K562 (cell line): ENCODE results near the gene BMP6. TPM values are rescaled to one million over a fixed set of nuclear protein-coding genes. Genes with fewer than 3 reads are reported as not detected.

Source experiments
- CBFA2T2 ChIP-seq: fragments of 450-650 bp; conservative IDR thresholded peaks from 2 replicates; pipeline ENCODE4 v1.6.1; 2017; ENCODE audit warnings: mild to moderate bottlenecking
- CREB1 ChIP-seq, 2 experiments: sonication (generic) in 1 of 2; formaldehyde crosslinking in 1 of 2; IDR thresholded peaks; 2 replicates each; pipeline versions ENCODE4 v1.6.1 to v1.8.0; 2012 to 2022; ENCODE audit warnings: inconsistent platforms in 1 of 2, mild to moderate bottlenecking in 1 of 2, missing genetic modification reagents in 1 of 2, moderate library complexity in 1 of 2
- ELF1 ChIP-seq: fragments of 200-800 bp; sonication (Bioruptor generic); IDR thresholded peaks from 2 replicates; pipeline ENCODE4 v1.6.1; 2016; ENCODE audit warnings: missing genetic modification characterization, missing compliant biosample characterization
- EP400 ChIP-seq: fragments of 450-650 bp; IDR thresholded peaks from 2 replicates; pipeline ENCODE4 v1.6.1; 2017; ENCODE audit warnings: antibody characterized with exemption, mild to moderate bottlenecking, moderate library complexity
- GTF2F1 ChIP-seq: IDR thresholded peaks from 2 replicates; pipeline ENCODE4 v1.6.1; 2011; ENCODE audit warnings: low read depth, low read length, improper control_type of control experiment
- JUN ChIP-seq, 2 experiments: sonication (generic) in 1 of 2; formaldehyde crosslinking in 1 of 2; IDR thresholded peaks; 2 replicates each; pipeline versions ENCODE4 v1.6.1 to v1.8.0; 2012 to 2022; ENCODE audit warnings: borderline replicate concordance in 2 of 2, mild to moderate bottlenecking in 2 of 2, improper control_type of control experiment in 1 of 2, low read depth in 1 of 2, low read length in 1 of 2, missing genetic modification reagents in 1 of 2
- MCM7 ChIP-seq, 2 experiments: fragments of 450-650 bp; IDR thresholded peaks; 2 replicates each; pipeline ENCODE4 v1.6.1; 2016 to 2018
- NCOR1 ChIP-seq: fragments of 450-650 bp; IDR thresholded peaks from 2 replicates; pipeline ENCODE4 v1.6.1; 2016; ENCODE audit warnings: mild to moderate bottlenecking, moderate library complexity
- NFATC3 ChIP-seq: fragments of 450-650 bp; IDR thresholded peaks from 2 replicates; pipeline ENCODE4 v1.6.1; 2017; ENCODE audit warnings: mild to moderate bottlenecking
- NFE2 ChIP-seq: IDR thresholded peaks from 2 replicates; pipeline ENCODE4 v1.6.1; 2014; ENCODE audit warnings: antibody characterized with exemption, low read depth
- RAD51 ChIP-seq: fragments of 450-650 bp; IDR thresholded peaks from 2 replicates; pipeline ENCODE4 v1.7.1; 2016; ENCODE audit warnings: low read depth, mild to moderate bottlenecking, borderline replicate concordance
- RB1 ChIP-seq: fragments of 450-650 bp; IDR thresholded peaks from 2 replicates; pipeline ENCODE4 v1.6.1; 2017; ENCODE audit warnings: low read depth, mild to moderate bottlenecking
- RFX5 ChIP-seq: IDR thresholded peaks from 2 replicates; pipeline ENCODE4 v1.6.1; 2011; ENCODE audit warnings: low read depth, mild to moderate bottlenecking, improper control_type of control experiment, low read length
- RHOXF2B ChIP-seq: fragments of 250-450 bp; sonication (Bioruptor Pico); conservative IDR thresholded peaks from 2 replicates; pipeline ENCODE4 v1.5.1; 2021
- SLC30A9 ChIP-seq: fragments of 250-450 bp; sonication (Bioruptor Pico); IDR thresholded peaks from 2 replicates; pipeline ENCODE4 v1.8.0; 2022; ENCODE audit warnings: mild to moderate bottlenecking, moderate library complexity
- SOX6 ChIP-seq: fragments of 450-650 bp; IDR thresholded peaks from 2 replicates; pipeline ENCODE4 v1.6.1; 2014; ENCODE audit warnings: mild to moderate bottlenecking
- SRF ChIP-seq, 2 experiments: fragments of 250-450, 450-650 bp in 1 of 2; sonication (Bioruptor Pico) in 1 of 2; sonication (generic) in 1 of 2; formaldehyde crosslinking; IDR thresholded peaks; 2 replicates each; pipeline versions ENCODE4 v1.5.0 to v1.5.1; 2020 to 2022; ENCODE audit warnings: mild to moderate bottlenecking in 1 of 2, missing genetic modification reagents in 1 of 2
- THAP12 ChIP-seq: fragments of 250-450 bp; sonication (Bioruptor Pico); IDR thresholded peaks from 2 replicates; pipeline ENCODE4 v1.9.0; 2021; ENCODE audit warnings: mild to moderate bottlenecking, inconsistent platforms
- TRIM28 ChIP-seq: fragments of 450-650 bp; IDR thresholded peaks from 2 replicates; pipeline ENCODE4 v1.6.1; 2017
- XRCC4 ChIP-seq: IDR thresholded peaks from one replicate; pipeline ENCODE4 v1.6.1; 2011; ENCODE audit not compliant: insufficient read depth, insufficient read length; ENCODE audit errors: extremely low read depth
- ZC3H8 ChIP-seq: fragments of 450-650 bp; IDR thresholded peaks from 2 replicates; pipeline ENCODE4 v1.6.1; 2017
- ZNF239 ChIP-seq: fragments of 250-450 bp; sonication (Bioruptor Pico); IDR thresholded peaks from 2 replicates; pipeline ENCODE4 v1.4.0; 2020; ENCODE audit warnings: mild to moderate bottlenecking
- ZNF431 ChIP-seq: sonication (generic); formaldehyde crosslinking; IDR thresholded peaks from 2 replicates; pipeline ENCODE4 v1.8.0; 2022; ENCODE audit warnings: mild to moderate bottlenecking, missing genetic modification reagents
- ZNF445 ChIP-seq: fragments of 250-450 bp; sonication (Bioruptor Pico); IDR thresholded peaks from 2 replicates; pipeline ENCODE4 v1.4.0; 2020; ENCODE audit warnings: low read depth, mild to moderate bottlenecking, moderate library complexity
- ZNF77 ChIP-seq: fragments of 250-450 bp; sonication (Bioruptor Pico); IDR thresholded peaks from 2 replicates; pipeline ENCODE4 v1.5.0; 2020
- polyA plus RNA-seq, 8 experiments: library from polyadenylated mRNA; depleted of rRNA in 4 of 8; stranded (reverse) in 5 of 8; unstranded in 3 of 8; fragments of >200 nt; fragmentation: Nextera tagmentation in 2 of 8; fragmentation: Illumina TruSeq in 1 of 8; extraction: Ambion mirVana in 2 of 8; extraction: Trizol in 1 of 8; gene quantifications; 2 replicates each; pipeline versions ENCODE4 v1.2.1 to v1.2.3, GENCODE V29; 2011 to 2014; ENCODE audit warnings: inconsistent platforms in 1 of 8, missing spikeins in 1 of 8
- total RNA-seq, 7 experiments: library from RNA; depleted of rRNA in 6 of 7; stranded (reverse); fragments of >200 nt in 6 of 7; fragmentation: Illumina TruSeq in 2 of 7; extraction: Trizol in 2 of 7; gene quantifications; 2 replicates each; pipeline versions ENCODE4 v1.2.1 to v1.2.3, GENCODE V29; 2011 to 2021; ENCODE audit warnings: low replicate concordance in 1 of 7
- TF ChIP-seq, protein P1 (sequence below), 2 experiments: fragments of 450-650 bp; conservative IDR thresholded peaks; 2 replicates each; pipeline ENCODE4 v1.6.1; 2017; ENCODE audit warnings: mild to moderate bottlenecking in 2 of 2, moderate library complexity in 2 of 2
- TF ChIP-seq, protein P2 (sequence below): sonication (generic); formaldehyde crosslinking; IDR thresholded peaks from 2 replicates; pipeline ENCODE4 v1.9.0; 2022; ENCODE audit warnings: mild to moderate bottlenecking, missing genetic modification reagents

The BMP6 gene
- total and polyA plus RNA-seq, 9 of the 15 experiments (the other 6 are each of a cell fraction or from before 2014, with no cell fraction given): 0.01 to 0.13 (median 0.06) TPM; not detected in 3

DNA sequence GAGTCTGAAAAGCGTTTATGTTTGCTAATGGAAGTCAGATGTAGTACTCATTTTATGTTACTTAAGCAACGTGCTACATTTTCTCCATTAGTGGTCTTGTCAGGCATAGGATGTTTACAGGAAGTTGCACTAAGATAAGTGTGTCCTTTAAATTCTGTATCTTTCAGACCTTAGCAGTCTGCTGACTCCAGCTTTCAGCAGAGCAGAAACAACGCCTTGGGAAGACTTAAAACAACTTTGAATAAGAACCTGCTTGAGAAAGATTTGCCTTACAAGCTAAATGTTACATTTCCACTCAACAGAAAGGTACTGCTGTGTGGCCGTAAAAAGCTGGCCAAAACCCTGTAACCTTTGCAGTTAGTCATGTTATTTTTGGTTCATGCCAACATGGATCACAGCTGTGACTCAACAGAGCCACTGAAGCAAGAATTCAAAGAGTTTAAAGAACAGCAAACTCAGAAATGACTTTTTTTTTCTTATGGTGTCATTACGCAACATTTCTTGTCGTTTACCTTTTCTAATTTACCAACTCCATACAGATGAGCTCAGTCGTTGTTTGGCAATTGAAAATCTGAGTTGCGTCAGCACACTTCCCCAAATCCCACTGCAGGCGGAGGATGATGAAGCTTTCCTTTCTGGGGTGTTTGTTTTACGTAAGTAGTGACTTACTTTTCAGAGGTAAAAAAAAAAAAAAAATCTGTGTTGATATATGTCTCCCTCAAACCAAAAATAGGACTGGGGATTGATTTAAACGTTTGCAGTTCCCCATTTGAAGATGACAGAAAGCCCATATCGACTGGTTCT lies 27.9 kb upstream of the BMP6 start (continued):
- TF ChIP-seq, protein P1, sequence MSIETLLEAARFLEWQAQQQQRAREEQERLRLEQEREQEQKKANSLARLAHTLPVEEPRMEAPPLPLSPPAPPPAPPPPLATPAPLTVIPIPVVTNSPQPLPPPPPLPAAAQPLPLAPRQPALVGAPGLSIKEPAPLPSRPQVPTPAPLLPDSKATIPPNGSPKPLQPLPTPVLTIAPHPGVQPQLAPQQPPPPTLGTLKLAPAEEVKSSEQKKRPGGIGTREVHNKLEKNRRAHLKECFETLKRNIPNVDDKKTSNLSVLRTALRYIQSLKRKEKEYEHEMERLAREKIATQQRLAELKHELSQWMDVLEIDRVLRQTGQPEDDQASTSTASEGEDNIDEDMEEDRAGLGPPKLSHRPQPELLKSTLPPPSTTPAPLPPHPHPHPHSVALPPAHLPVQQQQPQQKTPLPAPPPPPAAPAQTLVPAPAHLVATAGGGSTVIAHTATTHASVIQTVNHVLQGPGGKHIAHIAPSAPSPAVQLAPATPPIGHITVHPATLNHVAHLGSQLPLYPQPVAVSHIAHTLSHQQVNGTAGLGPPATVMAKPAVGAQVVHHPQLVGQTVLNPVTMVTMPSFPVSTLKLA (conservative IDR thresholded peaks at IDR 0.05): peak in 1 of 2 experiments; percentile 15; a peak in 1 of 4 replicates
- TF ChIP-seq CBFA2T2 (no peak), TRIM28 (no peak; the same call in 1 of the 2 replicates), RHOXF2B (CRISPR knock-in tag) (no peak), ELF1 (tag) (no peak), CREB1 (IDR thresholded peaks at IDR 0.05) (peak; percentile 44; the same call in 1 of the 2 replicates), CREB1 (CRISPR knock-in tag; IDR thresholded peaks at IDR 0.05) (peak; percentile 65; the same call in 1 of the 2 replicates), EP400 (peak; percentile 59; the same call in 1 of the 2 replicates), ZNF431 (no peak), SRF (CRISPR knock-in tag; IDR thresholded peaks at IDR 0.05) (no peak), RFX5 (no peak), ZNF445 (no peak), XRCC4 (no peak), NFE2 (peak; percentile 54), SLC30A9 (no peak), RAD51 (no peak), THAP12 (no peak), ZNF239 (CRISPR knock-in tag) (no peak; the same call in 1 of the 2 replicates), RB1 (no peak), ZC3H8 (no peak), JUN (IDR thresholded peaks at IDR 0.05; ENCODE audit: borderline replicate concordance, low read depth, low read length) (peak; percentile 84), JUN (CRISPR knock-in tag; IDR thresholded peaks at IDR 0.05; ENCODE audit: borderline replicate concordance) (no peak), MCM7 (IDR thresholded peaks at IDR 0.05) (no peak), NCOR1 (0 out of 2 replicates have a peak, but pooled peaks have one; percentile 3), SOX6 (peak; percentile 47; the same call in 1 of the 2 replicates), ZNF77 (CRISPR knock-in tag) (no peak), NFATC3 (no peak), GTF2F1 (no peak)
- TF ChIP-seq, protein P2, sequence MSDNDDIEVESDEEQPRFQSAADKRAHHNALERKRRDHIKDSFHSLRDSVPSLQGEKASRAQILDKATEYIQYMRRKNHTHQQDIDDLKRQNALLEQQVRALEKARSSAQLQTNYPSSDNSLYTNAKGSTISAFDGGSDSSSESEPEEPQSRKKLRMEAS (CRISPR knock-in tag): no peak
